ENCODE measurements around the gene OR2M3. TPM values are rescaled to one million over a fixed set of nuclear protein-coding genes. Genes with fewer than 3 reads are reported as not detected.

OR2M3 gene
- total RNA-seq = not detected in 2 replicates

GRCh38 chr1:248196965-248197364 is at the start of gene OR2M3:
Gene OR2M3 (plus strand): TSS chr1:248197265. CDS start chr1:248203068, 5,803 bp downstream.

GRCh38 chr1:248174521-248174920 is 22.5 kb upstream of the OR2M3 start, which contains the start of gene OR2M2:
Gene OR2M2 (plus strand): TSS chr1:248174821. CDS start chr1:248179986, 5,165 bp downstream.

GRCh38 chr1:248231117-248231516 is 34.1 kb downstream of the OR2M3 start, which contains the start of gene OR2M4:
Gene OR2M4 (plus strand): TSS chr1:248231417. CDS start chr1:248238929, 7,512 bp downstream.

Other genes starting within 250 kb of the OR2M3 start
- 0.25 TPM in 1 of 2 replicates, not detected in the other for gene OR2L8, start 248.4 kb upstream of the OR2M3 start, total RNA-seq
- 0.25 TPM in 1 of 2 replicates, not detected in the other for gene OR2AK2, start 232.0 kb upstream of the OR2M3 start, total RNA-seq
- under 0.01 and 0.12 TPM in 2 replicates for gene OR2L5, start 183.6 kb upstream of the OR2M3 start, total RNA-seq
- gene OR2L2, start 167.2 kb upstream of the OR2M3 start, total RNA-seq = under 0.01 TPM in 1 of 2 replicates, not detected in the other
- gene OR2L3, start 150.4 kb upstream of the OR2M3 start, total RNA-seq = 0.11 and 0.12 TPM in 2 replicates
- gene OR2L13, start 102.1 kb upstream of the OR2M3 start, total RNA-seq = not detected in 2 replicates
- gene OR2M5, start 52.1 kb upstream of the OR2M3 start, total RNA-seq = not detected in 2 replicates
- gene OR2M2, start 22.4 kb upstream of the OR2M3 start, total RNA-seq = not detected in 2 replicates
- gene OR2M4, start 34.2 kb downstream of the OR2M3 start, total RNA-seq = not detected in 2 replicates
- not detected in 2 replicates for gene OR2T33, start 80.7 kb downstream of the OR2M3 start, total RNA-seq
- not detected in 2 replicates for gene OR2T12, start 106.2 kb downstream of the OR2M3 start, total RNA-seq
- gene OR2M7, start 127.3 kb downstream of the OR2M3 start, total RNA-seq = not detected in 2 replicates
- not detected in 2 replicates for gene OR14C36, start 151.5 kb downstream of the OR2M3 start, total RNA-seq
- gene OR2T4, start 164.4 kb downstream of the OR2M3 start, total RNA-seq = not detected in 2 replicates
- not detected in 2 replicates for gene OR2T6, start 178.5 kb downstream of the OR2M3 start, total RNA-seq
- not detected in 2 replicates for gene OR2T1, start 205.8 kb downstream of the OR2M3 start, total RNA-seq
- gene OR2T2, start 248.4 kb downstream of the OR2M3 start, total RNA-seq = not detected in 2 replicates

Measured in uterine smooth muscle cell (primary cell).